ENCODE results near the gene TMEM170B.

GRCh38 chr6:11595903-11596302, 58.4 kb downstream of the TMEM170B start:
- TF ChIP-seq, protein P1, sequence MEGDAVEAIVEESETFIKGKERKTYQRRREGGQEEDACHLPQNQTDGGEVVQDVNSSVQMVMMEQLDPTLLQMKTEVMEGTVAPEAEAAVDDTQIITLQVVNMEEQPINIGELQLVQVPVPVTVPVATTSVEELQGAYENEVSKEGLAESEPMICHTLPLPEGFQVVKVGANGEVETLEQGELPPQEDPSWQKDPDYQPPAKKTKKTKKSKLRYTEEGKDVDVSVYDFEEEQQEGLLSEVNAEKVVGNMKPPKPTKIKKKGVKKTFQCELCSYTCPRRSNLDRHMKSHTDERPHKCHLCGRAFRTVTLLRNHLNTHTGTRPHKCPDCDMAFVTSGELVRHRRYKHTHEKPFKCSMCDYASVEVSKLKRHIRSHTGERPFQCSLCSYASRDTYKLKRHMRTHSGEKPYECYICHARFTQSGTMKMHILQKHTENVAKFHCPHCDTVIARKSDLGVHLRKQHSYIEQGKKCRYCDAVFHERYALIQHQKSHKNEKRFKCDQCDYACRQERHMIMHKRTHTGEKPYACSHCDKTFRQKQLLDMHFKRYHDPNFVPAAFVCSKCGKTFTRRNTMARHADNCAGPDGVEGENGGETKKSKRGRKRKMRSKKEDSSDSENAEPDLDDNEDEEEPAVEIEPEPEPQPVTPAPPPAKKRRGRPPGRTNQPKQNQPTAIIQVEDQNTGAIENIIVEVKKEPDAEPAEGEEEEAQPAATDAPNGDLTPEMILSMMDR (IDR thresholded peaks at IDR 0.05): no peak
- TF ChIP-seq ZNF138 (CRISPR knock-in tag; conservative IDR thresholded peaks at IDR 0.05) (no peak), NFE2L1 (CRISPR knock-in tag; IDR thresholded peaks at IDR 0.05) (no peak), OVOL2 (CRISPR knock-in tag; IDR thresholded peaks at IDR 0.05; ENCODE audit: borderline replicate concordance) (no peak), E2F1 (CRISPR knock-in tag; IDR thresholded peaks at IDR 0.05) (no peak), MAX (CRISPR knock-in tag; IDR thresholded peaks at IDR 0.05) (no peak), SMAD4 (CRISPR knock-in tag; IDR thresholded peaks at IDR 0.05) (no peak), SMAD3 (CRISPR knock-in tag; IDR thresholded peaks at IDR 0.05; ENCODE audit: borderline replicate concordance) (no peak)
- TF ChIP-seq, protein P2, sequence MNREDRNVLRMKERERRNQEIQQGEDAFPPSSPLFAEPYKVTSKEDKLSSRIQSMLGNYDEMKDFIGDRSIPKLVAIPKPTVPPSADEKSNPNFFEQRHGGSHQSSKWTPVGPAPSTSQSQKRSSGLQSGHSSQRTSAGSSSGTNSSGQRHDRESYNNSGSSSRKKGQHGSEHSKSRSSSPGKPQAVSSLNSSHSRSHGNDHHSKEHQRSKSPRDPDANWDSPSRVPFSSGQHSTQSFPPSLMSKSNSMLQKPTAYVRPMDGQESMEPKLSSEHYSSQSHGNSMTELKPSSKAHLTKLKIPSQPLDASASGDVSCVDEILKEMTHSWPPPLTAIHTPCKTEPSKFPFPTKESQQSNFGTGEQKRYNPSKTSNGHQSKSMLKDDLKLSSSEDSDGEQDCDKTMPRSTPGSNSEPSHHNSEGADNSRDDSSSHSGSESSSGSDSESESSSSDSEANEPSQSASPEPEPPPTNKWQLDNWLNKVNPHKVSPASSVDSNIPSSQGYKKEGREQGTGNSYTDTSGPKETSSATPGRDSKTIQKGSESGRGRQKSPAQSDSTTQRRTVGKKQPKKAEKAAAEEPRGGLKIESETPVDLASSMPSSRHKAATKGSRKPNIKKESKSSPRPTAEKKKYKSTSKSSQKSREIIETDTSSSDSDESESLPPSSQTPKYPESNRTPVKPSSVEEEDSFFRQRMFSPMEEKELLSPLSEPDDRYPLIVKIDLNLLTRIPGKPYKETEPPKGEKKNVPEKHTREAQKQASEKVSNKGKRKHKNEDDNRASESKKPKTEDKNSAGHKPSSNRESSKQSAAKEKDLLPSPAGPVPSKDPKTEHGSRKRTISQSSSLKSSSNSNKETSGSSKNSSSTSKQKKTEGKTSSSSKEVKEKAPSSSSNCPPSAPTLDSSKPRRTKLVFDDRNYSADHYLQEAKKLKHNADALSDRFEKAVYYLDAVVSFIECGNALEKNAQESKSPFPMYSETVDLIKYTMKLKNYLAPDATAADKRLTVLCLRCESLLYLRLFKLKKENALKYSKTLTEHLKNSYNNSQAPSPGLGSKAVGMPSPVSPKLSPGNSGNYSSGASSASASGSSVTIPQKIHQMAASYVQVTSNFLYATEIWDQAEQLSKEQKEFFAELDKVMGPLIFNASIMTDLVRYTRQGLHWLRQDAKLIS (CRISPR knock-in tag; IDR thresholded peaks at IDR 0.05; ENCODE audit: borderline replicate concordance): no peak
